ENCODE measurements around the gene NEK7. TPM values are rescaled to one million over a fixed set of nuclear protein-coding genes. Genes with fewer than 3 reads are reported as not detected.
"Not testable (repeated sequence)": the region's sequence is repeated elsewhere in the genome, so short reads cannot be mapped to it uniquely, and the experiment has no call there.

NEK7 gene
- total RNA-seq, 4 donors from 2014 or later: 98.1 to 152 (median 118) TPM

DNA sequence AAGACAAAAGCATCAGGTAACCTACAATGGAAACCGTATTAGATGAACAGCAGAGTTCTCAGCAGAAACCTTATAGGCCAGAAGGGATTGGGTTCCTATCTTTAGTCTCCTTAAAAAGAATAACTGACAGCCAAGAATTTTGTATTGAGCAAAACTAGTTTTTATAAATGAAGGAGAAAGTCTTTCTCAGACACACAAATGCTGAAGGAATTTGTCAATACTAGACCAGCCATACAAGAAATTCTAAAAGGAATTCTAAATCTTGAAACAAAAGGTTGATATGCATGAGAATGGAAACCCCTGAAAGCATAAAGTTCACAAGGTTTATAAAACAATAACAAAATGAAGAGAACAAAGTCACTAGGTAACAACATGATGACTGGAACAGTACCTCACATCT is 58.1 kb downstream of the NEK7 start:
- in situ Hi-C loops (cut with MboI; ENCODE audit: low sequenced_read_pairs in 4 of 4): no loop called here
- Histone ChIP-seq H3K4me1 (peaks cover under 1 to 4% of the 10 kb centered on the region in 2 donors), H3K9me3 (peaks cover 0 to 3% (median 0%) of the 10 kb centered on the region in 3 donors), H3K4me3 (no peak overlapping the region), H3K27ac (no peak overlapping the region), H3K36me3 (no peaks in the 10 kb centered on the region), H3K27me3 (no peaks in the 10 kb centered on the region)
- ATAC-seq: no peak
- no peak for DNase-seq
- TF ChIP-seq, protein P1, sequence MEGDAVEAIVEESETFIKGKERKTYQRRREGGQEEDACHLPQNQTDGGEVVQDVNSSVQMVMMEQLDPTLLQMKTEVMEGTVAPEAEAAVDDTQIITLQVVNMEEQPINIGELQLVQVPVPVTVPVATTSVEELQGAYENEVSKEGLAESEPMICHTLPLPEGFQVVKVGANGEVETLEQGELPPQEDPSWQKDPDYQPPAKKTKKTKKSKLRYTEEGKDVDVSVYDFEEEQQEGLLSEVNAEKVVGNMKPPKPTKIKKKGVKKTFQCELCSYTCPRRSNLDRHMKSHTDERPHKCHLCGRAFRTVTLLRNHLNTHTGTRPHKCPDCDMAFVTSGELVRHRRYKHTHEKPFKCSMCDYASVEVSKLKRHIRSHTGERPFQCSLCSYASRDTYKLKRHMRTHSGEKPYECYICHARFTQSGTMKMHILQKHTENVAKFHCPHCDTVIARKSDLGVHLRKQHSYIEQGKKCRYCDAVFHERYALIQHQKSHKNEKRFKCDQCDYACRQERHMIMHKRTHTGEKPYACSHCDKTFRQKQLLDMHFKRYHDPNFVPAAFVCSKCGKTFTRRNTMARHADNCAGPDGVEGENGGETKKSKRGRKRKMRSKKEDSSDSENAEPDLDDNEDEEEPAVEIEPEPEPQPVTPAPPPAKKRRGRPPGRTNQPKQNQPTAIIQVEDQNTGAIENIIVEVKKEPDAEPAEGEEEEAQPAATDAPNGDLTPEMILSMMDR (IDR thresholded peaks at IDR 0.05 in 4 of 5, conservative IDR thresholded peaks at IDR 0.05 in 1 of 5): no peak
- no peak for TF ChIP-seq POLR2A (IDR thresholded peaks at IDR 0.05)
- intact Hi-C loops (cut with DNase I; ENCODE audit: low total_unique reads): loop anchor here (1.0 kb wide), 1 partner anchor 27 kb away; no protein-coding TSS in a partner anchor

- no peak overlapping the region for H3K27ac ChIP-seq
Measured at GRCh38 chr1:198220428-198220827, 63.6 kb downstream of the NEK7 start.

GRCh38 chr1:198227010-198227409 is 70.2 kb downstream of the NEK7 start:
- H3K9me3 ChIP-seq; H3K27me3 ChIP-seq; H3K27ac ChIP-seq; in situ Hi-C loops (cut with MboI; ENCODE audit: low sequenced_read_pairs in 4 of 4); ATAC-seq; intact Hi-C loops (cut with DNase I; ENCODE audit: low total_unique reads); H3K4me1 ChIP-seq; DNase-seq; H3K4me3 ChIP-seq; H3K36me3 ChIP-seq: not testable (repeated sequence)

More at GRCh38 chr1:198220428-198220827, 63.6 kb downstream of the NEK7 start:
- Histone ChIP-seq H3K4me1 (peaks cover 4 to 19% of the 10 kb centered on the region in 2 donors), H3K27me3 (no peaks in the 10 kb centered on the region), H3K9me3 (no peaks in the 10 kb centered on the region), H3K4me3 (no peak overlapping the region), H3K36me3 (no peaks in the 10 kb centered on the region)
- TF ChIP-seq, protein P1 (IDR thresholded peaks at IDR 0.05 in 4 of 5, conservative IDR thresholded peaks at IDR 0.05 in 1 of 5): no peak
- TF ChIP-seq POLR2A (IDR thresholded peaks at IDR 0.05): no peak
- intact Hi-C loops (cut with DNase I; ENCODE audit: low total_unique reads) (no loop called here), in situ Hi-C loops (cut with MboI; ENCODE audit: low sequenced_read_pairs in 4 of 4) (no loop called here)
- DNase-seq (no peak), ATAC-seq (no peak)

- H3K4me3 ChIP-seq; DNase-seq; ATAC-seq; H3K9me3 ChIP-seq; H3K27me3 ChIP-seq; H3K36me3 ChIP-seq; in situ Hi-C loops (cut with MboI; ENCODE audit: low sequenced_read_pairs in 4 of 4); H3K27ac ChIP-seq; intact Hi-C loops (cut with DNase I; ENCODE audit: low total_unique reads): not testable (repeated sequence)
- peaks cover 0 to 11% of the 10 kb centered on the region in 2 donors for H3K4me1 ChIP-seq
Measured at GRCh38 chr1:198227454-198227853, 70.7 kb downstream of the NEK7 start.

DNA sequence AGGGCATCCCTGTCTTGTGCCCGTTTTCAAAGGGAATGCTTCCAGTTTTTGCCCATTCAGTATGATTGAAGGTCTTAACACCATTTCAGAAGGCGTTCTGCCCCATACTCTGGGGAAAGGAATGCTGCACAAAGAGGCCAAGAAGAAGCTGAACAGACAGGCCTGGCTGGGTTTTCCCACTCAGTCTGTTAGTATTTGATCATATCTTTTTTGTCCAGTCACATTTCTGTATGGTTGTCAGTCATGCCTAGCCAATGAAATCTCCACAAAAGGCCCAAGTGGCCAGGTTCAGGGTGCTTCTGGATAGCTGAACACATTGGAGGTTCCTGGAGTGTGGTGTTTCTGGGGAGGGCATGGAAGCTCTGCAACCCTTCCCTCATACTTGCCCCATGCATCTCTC is 72.1 kb downstream of the NEK7 start:
- Histone ChIP-seq H3K36me3 (no peaks in the 10 kb centered on the region), H3K27me3 (no peaks in the 10 kb centered on the region), H3K4me1 (peaks cover 2 to 16% of the 10 kb centered on the region in 2 donors), H3K27ac (no peak overlapping the region), H3K4me3 (no peak overlapping the region), H3K9me3 (no peaks in the 10 kb centered on the region)
- intact Hi-C loops (cut with DNase I; ENCODE audit: low total_unique reads) (no loop called here), in situ Hi-C loops (cut with MboI; ENCODE audit: low sequenced_read_pairs in 4 of 4) (no loop called here)
- TF ChIP-seq, protein P1 (IDR thresholded peaks at IDR 0.05 in 4 of 5, conservative IDR thresholded peaks at IDR 0.05 in 1 of 5): no peak
- no peak for TF ChIP-seq POLR2A (IDR thresholded peaks at IDR 0.05)
- no peak for DNase-seq
- ATAC-seq: no peak

GRCh38 chr1:198231779-198232178 is 75.0 kb downstream of the NEK7 start:
- no peak for ATAC-seq
- peaks cover 4 to 22% of the 10 kb centered on the region in 2 donors for H3K4me1 ChIP-seq
- no peak for TF ChIP-seq POLR2A (IDR thresholded peaks at IDR 0.05)
- H3K9me3 ChIP-seq: no peaks in the 10 kb centered on the region
- no peak overlapping the region for H3K27ac ChIP-seq
- H3K27me3 ChIP-seq: no peaks in the 10 kb centered on the region
- no peak for DNase-seq
- in situ Hi-C loops (cut with MboI; ENCODE audit: low sequenced_read_pairs in 4 of 4): no loop called here
- no peak overlapping the region for H3K4me3 ChIP-seq
- intact Hi-C loops (cut with DNase I; ENCODE audit: low total_unique reads): loop anchor here (2.0 kb wide), 1 partner anchor 15 kb away; no protein-coding TSS in a partner anchor
- no peaks in the 10 kb centered on the region for H3K36me3 ChIP-seq
